ENCODE results near the gene HERC4.
A peak's percentile ranks its signal among the peaks of the same experiment; 100 is the strongest.

Gene HERC4

GRCh38 chr10:68074775-68075549, at the start of gene HERC4:
TSS of gene HERC4 (minus strand) at chr10:68075283. CDS start at chr10:68073108, 2,175 bp downstream.
- DNase-seq (ENCODE audit: low spot score), result peak; percentile 96
- peak within 1 kb of the TSS; percentile 99 for H3K27ac ChIP-seq
- no peak for TF ChIP-seq CTCF (IDR thresholded peaks at IDR 0.05)
- H3K4me3 ChIP-seq, result peak within 1 kb of the TSS; percentile 97

GRCh38 chr10:68124718-68125117, 49.6 kb upstream of the HERC4 start:
- TF ChIP-seq CTCF (IDR thresholded peaks at IDR 0.05), result no peak
- no peak for DNase-seq (ENCODE audit: low spot score)
- no peak overlapping the region for H3K4me3 ChIP-seq
- no peak overlapping the region for H3K27ac ChIP-seq

GRCh38 chr10:68121852-68122251, 46.8 kb upstream of the HERC4 start:
- peak overlapping the region; percentile 22 for H3K4me3 ChIP-seq
- H3K27ac ChIP-seq, result no peak overlapping the region
- TF ChIP-seq CTCF (IDR thresholded peaks at IDR 0.05), result no peak
- DNase-seq (ENCODE audit: low spot score), result no peak

- Histone ChIP-seq H3K27ac (no peak overlapping the region), H3K4me3 (peak overlapping the region; percentile 22)
- no peak for TF ChIP-seq CTCF (IDR thresholded peaks at IDR 0.05)
- DNase-seq (ENCODE audit: low spot score), result no peak
Observed at GRCh38 chr10:68121020-68121743, 46.1 kb upstream of the HERC4 start.

- Histone ChIP-seq H3K4me3 (no peak overlapping the region), H3K27ac (no peak overlapping the region)
- no peak for DNase-seq (ENCODE audit: low spot score)
- TF ChIP-seq CTCF (IDR thresholded peaks at IDR 0.05), result no peak
Observed at GRCh38 chr10:68118657-68119056, 43.6 kb upstream of the HERC4 start.

GRCh38 chr10:68112837-68113236, 37.8 kb upstream of the HERC4 start:
- H3K4me3 ChIP-seq, result no peak overlapping the region
- H3K27ac ChIP-seq, result no peak overlapping the region
- no peak for TF ChIP-seq CTCF (IDR thresholded peaks at IDR 0.05)
- no peak for DNase-seq (ENCODE audit: low spot score)

Measured in coronary artery (tissue), 2 donors.